ENCODE results near the gene PRKCE.

PRKCE gene

DNA sequence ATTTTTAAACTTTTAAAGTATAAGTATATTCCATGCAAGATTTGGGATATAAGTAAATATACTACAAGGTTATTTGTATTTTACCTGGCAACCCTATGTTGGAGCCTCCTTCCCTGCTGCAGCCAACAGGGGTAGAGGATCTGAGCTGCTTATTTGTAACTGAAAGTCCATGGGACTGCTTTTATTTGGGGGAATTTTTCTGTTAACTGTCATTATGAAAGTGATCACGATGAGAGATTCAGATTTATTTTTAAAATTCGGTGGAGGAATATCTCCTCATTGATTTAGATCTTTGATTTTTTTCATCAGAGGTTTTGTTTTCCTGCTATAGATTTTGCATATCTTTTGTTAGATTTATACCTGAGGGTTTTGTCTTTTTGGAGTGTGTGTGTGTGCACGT lies 215.9 kb downstream of the PRKCE start:
- no peak overlapping the region for H3K4me3 ChIP-seq (ENCODE audit: control insufficient read depth, low read depth, low read length)
- TF ChIP-seq, protein P1, sequence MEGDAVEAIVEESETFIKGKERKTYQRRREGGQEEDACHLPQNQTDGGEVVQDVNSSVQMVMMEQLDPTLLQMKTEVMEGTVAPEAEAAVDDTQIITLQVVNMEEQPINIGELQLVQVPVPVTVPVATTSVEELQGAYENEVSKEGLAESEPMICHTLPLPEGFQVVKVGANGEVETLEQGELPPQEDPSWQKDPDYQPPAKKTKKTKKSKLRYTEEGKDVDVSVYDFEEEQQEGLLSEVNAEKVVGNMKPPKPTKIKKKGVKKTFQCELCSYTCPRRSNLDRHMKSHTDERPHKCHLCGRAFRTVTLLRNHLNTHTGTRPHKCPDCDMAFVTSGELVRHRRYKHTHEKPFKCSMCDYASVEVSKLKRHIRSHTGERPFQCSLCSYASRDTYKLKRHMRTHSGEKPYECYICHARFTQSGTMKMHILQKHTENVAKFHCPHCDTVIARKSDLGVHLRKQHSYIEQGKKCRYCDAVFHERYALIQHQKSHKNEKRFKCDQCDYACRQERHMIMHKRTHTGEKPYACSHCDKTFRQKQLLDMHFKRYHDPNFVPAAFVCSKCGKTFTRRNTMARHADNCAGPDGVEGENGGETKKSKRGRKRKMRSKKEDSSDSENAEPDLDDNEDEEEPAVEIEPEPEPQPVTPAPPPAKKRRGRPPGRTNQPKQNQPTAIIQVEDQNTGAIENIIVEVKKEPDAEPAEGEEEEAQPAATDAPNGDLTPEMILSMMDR (conservative IDR thresholded peaks at IDR 0.05; ENCODE audit: control insufficient read depth, insufficient read depth, low read depth, low read length), result no peak
- DNase-seq (ENCODE audit: low read depth), result no peak

DNA sequence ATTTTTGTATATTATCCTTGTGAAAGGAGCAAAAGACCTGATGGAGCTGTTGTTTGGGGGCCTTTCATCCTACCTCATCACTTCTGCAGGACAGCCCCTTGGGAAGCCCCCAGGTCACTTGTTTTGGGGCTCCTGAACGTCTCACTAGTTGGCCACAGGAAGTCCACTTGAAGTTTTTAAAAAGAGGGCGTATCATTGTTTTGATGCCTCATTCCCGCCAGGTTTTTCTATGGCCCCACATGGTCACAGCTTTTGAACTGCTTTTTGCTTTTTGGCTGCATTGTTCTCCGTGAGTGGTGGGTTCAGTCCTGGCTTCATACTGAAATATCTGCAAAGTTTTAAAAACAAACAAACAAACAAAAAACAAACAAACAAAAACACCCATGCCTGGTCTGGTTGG lies 216.3 kb downstream of the PRKCE start:
- TF ChIP-seq, protein P1 (conservative IDR thresholded peaks at IDR 0.05; ENCODE audit: control insufficient read depth, insufficient read depth, low read depth, low read length), result no peak
- no peak overlapping the region for H3K4me3 ChIP-seq (ENCODE audit: control insufficient read depth, low read depth, low read length)
- no peak for DNase-seq (ENCODE audit: low read depth)

DNA sequence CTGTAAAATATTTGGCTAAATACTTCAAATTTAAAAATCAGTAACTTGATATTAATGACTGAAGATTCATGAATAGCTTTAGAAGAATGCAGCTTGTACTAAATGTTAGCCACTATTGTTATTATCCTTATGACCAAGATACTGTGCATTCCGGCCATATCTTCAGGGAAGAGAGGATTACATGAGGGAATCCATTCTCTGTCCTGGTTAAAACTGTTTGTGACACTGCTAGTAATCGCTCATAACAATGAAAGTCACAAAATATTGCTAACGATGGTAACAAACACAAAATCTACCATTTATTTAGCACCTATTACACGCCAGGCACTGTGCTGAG lies 217.7 kb downstream of the PRKCE start:
- no peak overlapping the region for H3K4me3 ChIP-seq (ENCODE audit: control insufficient read depth, low read depth, low read length)
- TF ChIP-seq, protein P1 (conservative IDR thresholded peaks at IDR 0.05; ENCODE audit: control insufficient read depth, insufficient read depth, low read depth, low read length), result no peak
- DNase-seq (ENCODE audit: low read depth), result peak; percentile 36

DNA sequence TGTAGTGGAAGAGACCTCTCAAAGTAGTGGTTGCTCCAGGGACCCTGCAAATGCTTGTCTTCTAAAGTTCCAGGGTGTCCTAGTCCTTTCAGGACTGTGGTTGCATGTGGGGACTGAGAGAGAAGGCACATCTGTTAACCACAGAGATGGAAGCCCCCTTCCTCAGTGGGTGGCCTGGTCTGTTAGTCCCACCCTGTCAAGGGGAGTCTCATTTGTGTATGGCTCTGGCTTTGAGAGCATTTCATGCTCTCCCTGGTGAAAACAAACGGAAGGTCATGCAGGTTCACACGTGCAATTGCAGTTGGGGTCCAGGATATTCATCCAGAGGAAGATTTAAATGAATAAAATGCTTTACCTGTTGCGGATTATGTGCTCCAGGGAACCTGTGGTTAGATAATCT lies 219.6 kb downstream of the PRKCE start:
- DNase-seq (ENCODE audit: low read depth), result no peak
- no peak overlapping the region for H3K4me3 ChIP-seq (ENCODE audit: control insufficient read depth, low read depth, low read length)
- TF ChIP-seq, protein P1 (conservative IDR thresholded peaks at IDR 0.05; ENCODE audit: control insufficient read depth, insufficient read depth, low read depth, low read length), result no peak

DNA sequence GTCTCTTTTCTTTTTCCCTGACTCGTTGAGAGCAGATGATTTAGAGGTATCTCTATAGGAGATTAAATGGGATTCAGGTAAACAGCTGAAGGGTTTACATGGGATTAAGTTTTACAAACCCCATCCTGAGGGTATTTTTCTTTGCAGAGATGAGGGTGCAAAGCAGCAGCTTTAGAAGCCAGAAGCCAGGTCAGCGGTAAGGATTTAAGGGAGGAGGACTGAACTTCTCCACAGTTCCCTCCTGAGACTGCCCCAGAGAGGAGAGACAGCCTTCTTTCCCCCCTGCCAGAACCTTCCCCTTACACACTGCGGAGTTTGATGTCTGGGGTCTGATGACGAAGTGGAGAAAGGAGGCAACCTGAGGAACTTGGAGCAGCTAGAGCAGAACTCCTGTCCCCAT lies 220.1 kb downstream of the PRKCE start:
- H3K4me3 ChIP-seq (ENCODE audit: control insufficient read depth, low read depth, low read length), result no peak overlapping the region
- TF ChIP-seq, protein P1 (conservative IDR thresholded peaks at IDR 0.05; ENCODE audit: control insufficient read depth, insufficient read depth, low read depth, low read length), result no peak
- DNase-seq (ENCODE audit: low read depth), result no peak

DNA sequence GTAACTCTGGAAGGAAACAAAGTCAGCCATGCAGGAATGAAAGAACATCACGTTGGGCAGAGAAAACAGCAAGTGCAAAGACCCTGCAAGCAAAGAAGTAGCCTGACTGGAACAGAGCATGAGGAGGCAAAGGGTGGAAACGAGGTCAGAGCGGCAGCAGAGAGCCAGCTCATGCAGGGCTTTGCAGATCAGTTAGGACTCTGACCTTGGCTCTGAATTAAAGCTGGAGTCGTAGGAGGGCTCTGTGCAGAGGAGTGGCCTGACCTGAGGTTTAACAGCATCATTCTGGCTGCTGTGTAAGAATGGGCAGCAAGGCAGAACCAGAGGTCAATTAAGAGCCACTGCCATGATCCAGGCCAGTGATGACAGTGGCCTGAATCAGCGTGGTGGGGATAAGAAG lies 220.7 kb downstream of the PRKCE start:
- DNase-seq (ENCODE audit: low read depth), result peak; percentile 88
- no peak overlapping the region for H3K4me3 ChIP-seq (ENCODE audit: control insufficient read depth, low read depth, low read length)
- TF ChIP-seq, protein P1 (conservative IDR thresholded peaks at IDR 0.05; ENCODE audit: control insufficient read depth, insufficient read depth, low read depth, low read length), result no peak

DNA sequence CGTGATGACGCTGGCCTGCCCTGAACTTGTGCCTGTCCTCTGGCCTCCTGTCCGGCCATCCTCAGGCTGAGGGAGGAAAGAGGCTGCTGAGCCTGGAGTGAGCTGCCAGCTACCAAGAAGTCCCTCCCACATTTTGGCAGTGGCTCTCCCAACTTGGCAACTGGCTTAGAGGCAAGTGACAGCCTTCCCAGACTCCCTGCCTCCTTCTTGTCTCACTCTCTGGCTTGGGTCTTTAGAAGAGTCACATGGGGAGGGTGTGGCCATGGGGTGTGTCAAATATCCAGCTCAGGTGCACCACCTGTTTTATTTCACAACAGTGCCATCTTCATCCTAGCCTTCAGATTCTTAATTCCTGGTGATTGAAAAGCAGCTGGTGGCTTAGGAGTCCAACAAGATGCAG lies 222.9 kb downstream of the PRKCE start:
- TF ChIP-seq, protein P1 (conservative IDR thresholded peaks at IDR 0.05; ENCODE audit: control insufficient read depth, insufficient read depth, low read depth, low read length), result no peak
- H3K4me3 ChIP-seq (ENCODE audit: control insufficient read depth, low read depth, low read length), result no peak overlapping the region
- peak; percentile 48 for DNase-seq (ENCODE audit: low read depth)
